NOMO-1 (cell line): ENCODE data around the gene ZCCHC12.

Source experiments
- DNase-seq, 2 experiments: peaks; one replicate each; lab custom pipeline; 2025; ENCODE audit not compliant: unreplicated experiment in 2 of 2; lab: John Stamatoyannopoulos, UW

The ZCCHC12 gene

DNA sequence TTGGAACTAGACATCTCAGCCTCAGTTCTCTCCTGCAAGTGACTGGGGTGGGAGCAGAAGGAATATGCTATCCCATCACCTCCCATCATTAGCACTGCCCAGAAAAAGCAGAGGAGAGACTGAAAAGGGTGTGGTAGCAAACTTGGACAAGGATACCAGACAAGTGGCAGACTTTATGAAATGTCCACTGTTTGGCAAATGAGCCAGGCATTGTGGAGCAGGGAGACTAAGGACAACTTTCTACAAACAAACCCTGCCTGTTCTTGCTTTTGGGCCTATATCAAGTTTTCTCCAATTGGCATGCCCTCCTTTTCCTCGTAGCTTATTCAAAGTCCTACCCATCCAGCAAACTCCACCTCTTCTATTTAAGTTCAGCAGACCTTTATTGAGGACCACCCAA lies 41.6 kb downstream of the ZCCHC12 start:
- DNase-seq: no peak

DNA sequence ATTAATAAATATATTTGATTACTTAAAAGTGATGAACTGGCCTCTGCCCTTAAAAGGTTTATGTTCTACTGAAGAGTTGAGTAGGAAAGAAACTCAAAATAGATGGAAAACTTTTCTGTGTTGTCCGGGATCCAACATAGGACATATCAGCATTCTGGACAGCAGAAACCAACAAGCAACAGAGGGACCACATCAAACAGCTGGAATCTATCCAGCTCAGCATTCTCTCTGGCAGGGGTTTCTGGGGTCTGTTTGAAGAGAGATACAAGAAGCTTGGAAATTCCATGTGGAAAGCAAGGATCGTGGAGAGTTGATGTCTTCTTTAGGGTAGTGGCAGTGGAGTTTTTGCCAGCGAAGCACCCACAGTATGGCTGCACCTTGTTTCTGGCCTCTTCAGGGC lies 43.6 kb downstream of the ZCCHC12 start:
- no peak for DNase-seq

DNA sequence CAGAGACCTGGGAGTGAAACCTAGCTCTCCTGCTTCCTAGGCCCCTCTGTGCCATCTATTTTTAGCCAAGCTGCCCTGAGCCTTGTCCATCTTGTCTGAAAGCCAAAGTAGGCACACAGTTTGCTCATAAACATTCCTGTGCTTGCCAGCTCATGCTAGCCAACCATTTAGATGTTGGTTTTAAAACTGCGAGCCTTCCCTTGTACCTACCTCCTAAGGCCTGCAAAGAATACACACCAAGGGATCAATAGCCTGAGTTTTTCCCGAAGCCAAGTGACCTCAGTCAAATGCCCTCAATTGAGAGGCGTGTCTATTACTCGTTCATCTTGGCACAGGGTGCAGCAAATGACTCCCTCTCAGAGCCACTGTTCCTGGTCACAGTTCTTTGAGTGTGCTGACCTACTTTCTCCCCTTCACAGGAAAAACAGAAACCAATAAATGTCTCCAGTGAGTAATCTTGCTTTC lies 48.5 kb downstream of the ZCCHC12 start:
- no peak for DNase-seq
